HL-60/S4 treated with phorbol 12-myristate 13-acetate at 8.2 ng/mL for 4 days and 3 days (cell line): ENCODE data around the gene RTN4R.
"Not testable (repeated sequence)": the region's sequence is repeated elsewhere in the genome, so short reads cannot be mapped to it uniquely, and the experiment has no call there.

Experiments used
- in situ Hi-C: fragments of 300-500 bp; cut with MboI; formaldehyde crosslinking; loops from 2 replicates; pipeline ENCODE4 v1.15.0; 2022; ENCODE audit warnings: low sequenced_read_pairs

RTN4R gene

GRCh38 chr22:20268279-20269012 is at the start of gene RTN4R:
Gene RTN4R, minus strand, starts transcription at chr22:20268318. Its CDS starts 226 bp downstream, at chr22:20268092.
- in situ Hi-C loops, result no loop called here

DNA sequence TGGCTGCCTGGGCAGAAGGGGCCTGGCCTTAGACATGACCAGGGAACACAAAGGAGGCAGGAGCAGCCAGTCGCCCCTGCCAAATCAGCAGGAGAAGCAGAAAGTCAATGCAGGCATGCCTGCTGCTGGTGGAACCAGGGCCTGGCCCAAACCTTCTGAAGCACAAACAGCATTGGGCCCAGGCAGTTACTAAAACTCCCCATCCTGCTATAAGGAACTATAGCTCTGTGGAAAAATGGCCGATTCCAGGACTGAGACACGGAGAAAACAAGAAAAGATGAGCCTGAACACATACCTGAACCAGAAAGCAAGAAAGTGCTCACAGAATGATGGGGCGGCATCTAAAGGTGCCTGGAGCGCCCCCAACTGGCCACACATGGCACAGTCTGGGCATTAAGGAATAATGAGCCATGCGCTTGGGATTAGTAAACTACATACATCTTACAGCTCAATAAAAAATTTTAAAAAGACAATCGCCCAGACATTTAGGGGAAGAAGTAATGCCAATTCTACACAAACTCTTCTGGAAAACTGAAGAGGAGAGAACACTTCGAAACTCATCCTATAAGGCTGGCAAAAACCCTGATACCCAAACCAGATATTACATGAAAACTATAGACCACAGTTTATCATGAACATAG is 49.4 kb upstream of the RTN4R start:
- in situ Hi-C loops, result not testable (repeated sequence)

GRCh38 chr22:20316844-20317401 is 48.8 kb upstream of the RTN4R start:
- in situ Hi-C loops, result no loop called here

DNA sequence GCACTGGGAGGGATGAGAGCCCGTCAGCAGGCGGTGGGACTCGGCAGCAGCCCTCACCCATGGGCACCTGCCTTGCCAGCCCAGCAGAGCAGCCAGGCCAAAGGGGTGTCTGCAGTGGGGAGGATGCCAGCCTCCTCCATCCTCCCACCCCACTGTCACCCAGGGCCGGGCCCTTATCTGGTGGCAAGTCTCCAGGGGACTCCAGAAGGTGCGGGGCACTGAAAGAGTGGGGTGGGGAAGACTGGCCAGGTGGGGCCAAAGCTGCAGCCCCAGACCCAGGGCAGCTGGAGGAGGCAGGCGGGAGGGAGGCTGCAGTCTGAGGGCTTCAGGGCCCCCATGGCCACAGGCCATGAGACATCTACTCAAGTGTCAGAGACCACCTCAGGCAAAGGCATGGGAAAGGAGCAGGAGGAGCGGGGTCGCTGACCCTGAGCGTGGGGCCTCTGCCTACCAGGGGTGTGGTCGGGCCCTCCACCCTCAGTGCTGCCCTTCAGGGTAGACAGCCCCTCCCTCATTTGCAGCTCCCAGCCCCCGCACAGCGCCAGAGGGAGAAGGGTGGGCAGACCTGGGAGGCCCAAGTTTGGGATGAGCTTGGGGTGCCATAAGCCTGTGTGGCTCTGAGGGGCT is 48.2 kb upstream of the RTN4R start:
- in situ Hi-C loops, result no loop called here

DNA sequence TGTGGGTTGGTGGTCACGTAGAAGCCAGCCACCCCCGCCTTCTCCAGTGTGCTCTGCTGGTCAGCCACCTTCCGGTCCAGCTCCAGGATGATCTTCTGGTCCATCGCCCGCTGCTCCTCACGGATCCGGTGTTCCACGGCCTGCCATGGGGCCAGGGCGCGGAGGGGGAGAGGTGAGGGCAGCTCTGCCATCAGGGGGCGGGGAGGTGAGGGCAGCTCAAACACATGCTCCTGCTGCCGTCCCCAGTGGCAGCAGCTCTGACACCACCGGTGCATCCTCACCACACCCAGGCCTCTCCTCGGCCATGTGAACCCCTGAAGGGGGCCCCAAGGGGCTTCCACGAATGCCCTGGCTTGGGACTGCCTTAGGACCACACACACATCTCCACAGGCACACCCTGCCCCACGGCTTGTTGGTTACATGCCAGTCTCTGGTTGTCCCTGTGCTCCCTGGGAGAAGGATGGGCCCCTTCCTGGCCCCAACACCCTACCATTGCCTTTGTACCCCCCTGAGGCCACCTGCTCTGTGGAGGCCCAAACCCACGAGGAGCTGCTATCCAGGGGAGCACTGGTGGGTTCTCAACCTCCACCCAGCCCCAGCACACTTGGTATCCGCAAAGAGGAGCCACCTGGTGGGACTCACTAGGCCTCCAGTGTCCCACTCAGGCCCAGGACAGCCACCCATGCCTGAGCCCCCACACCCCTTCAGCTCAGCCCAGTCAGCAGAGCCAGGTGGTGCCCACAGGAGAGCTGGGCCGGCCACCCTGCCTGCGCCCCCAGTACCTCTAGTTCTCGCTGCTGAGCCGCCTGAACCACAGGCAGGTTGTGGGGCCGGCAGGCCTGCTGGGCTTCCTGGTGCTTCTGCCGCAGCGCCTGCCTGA is 47.5 kb upstream of the RTN4R start:
- in situ Hi-C loops, result no loop called here

GRCh38 chr22:20314741-20315336 is 46.7 kb upstream of the RTN4R start:
- in situ Hi-C loops, result not testable (repeated sequence)

- in situ Hi-C loops, result not testable (repeated sequence)
Measured at GRCh38 chr22:20314206-20314605, 46.1 kb upstream of the RTN4R start.

- in situ Hi-C loops, result not testable (repeated sequence)
Measured at GRCh38 chr22:20313306-20314077, 45.4 kb upstream of the RTN4R start.

GRCh38 chr22:20312396-20313191 is 44.5 kb upstream of the RTN4R start:
- in situ Hi-C loops, result no loop called here

- in situ Hi-C loops, result not testable (repeated sequence)
Measured at GRCh38 chr22:20311249-20312062, 43.3 kb upstream of the RTN4R start.

- in situ Hi-C loops, result not testable (repeated sequence)
Measured at GRCh38 chr22:20310773-20311172, 42.7 kb upstream of the RTN4R start.

DNA sequence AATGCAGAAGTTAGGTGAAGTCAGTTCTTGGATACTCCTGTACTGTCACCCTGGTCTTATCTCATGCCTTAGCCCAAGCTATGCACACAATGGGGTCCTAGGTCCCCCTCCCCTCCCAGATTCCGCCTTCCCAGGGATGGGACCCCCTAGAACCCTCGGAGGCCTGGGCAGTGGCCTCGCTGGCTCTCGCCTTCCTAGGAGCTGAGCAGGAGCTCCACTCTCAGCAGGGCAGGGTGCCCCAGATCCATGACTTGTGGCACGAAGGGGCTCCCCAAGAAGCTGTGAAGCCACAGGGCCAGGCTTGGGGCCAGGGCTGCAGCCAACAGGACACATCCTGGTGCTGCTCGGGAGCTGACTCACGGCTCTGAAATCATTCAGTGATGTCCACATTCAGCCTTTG is 42.1 kb upstream of the RTN4R start:
- in situ Hi-C loops, result not testable (repeated sequence)

- in situ Hi-C loops, result not testable (repeated sequence)
Measured at GRCh38 chr22:20308806-20309650, 40.9 kb upstream of the RTN4R start.

DNA sequence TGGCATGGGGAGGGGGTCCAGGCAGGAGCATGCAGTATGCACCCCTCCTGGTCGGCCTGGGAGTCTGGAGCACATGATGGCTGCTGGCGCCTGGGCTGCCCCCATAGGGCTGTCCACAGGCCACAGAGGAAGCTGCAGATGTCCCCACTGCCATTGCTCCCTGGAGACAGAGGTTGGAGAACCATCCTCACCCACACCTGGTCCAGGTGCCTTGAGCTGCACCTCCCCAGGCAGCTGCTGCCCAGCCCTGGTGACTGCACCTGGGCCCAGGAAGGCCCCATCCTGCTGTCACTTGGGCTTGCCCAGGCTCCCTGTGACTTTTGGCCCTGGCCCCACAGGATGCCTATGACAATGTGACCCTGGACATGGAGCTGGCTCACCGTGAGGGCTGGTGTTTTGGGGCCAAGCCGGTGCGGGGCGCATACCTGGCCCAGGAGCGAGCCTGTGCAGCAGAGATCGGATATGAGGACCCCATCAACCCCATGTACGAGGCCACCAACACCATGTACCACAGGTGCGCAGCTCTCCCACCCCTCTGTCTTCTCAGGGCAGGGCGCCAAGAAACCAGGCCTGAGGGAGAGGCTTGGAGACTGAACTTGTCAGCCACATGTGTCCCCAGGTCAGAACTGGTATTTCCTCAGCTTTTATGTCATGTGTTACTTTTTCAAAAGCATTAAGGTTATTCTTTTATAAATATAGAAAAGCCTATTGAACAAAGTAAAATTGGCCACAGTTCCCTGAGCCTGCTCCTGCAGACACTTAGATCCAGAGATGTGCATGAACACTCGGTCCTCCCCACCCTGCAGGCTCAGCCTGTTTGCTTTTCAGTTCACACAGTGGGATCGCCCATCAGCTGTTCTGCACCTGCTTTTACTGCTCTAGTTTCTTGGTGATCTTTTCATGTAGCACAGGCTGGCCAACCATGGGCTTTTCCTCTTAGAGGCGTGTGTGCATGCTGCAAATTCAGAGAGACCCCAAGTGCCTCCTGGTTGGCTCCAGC is 39.6 kb upstream of the RTN4R start:
- in situ Hi-C loops, result not testable (repeated sequence)

- in situ Hi-C loops, result not testable (repeated sequence)
Measured at GRCh38 chr22:20306646-20307447, 38.7 kb upstream of the RTN4R start.
